Stomach (tissue), 9 donors: ENCODE data around the gene KLK12. TPM values are rescaled to one million over a fixed set of nuclear protein-coding genes. Genes with fewer than 3 reads are reported as not detected.

Experiments
- DNase-seq, 2 donors: peaks; one replicate each; pipeline versions ENCODE4 v3.0.0 to v3.0.0-alpha.2; 2013 to 2019
- H3K27ac ChIP-seq, 5 donors: fragments of 200-600 bp in 4 of 5; sonication (generic) in 4 of 5; one replicate each; pipeline ENCODE4 v1.5.1; 2013 to 2019; ENCODE audit warnings: mild to moderate bottlenecking in 1 of 5, moderate library complexity in 1 of 5
- H3K27me3 ChIP-seq, 3 donors: fragments of 200-600 bp; sonication (generic); one replicate each; pipeline ENCODE4 v1.5.1; 2017 to 2019; ENCODE audit warnings: mixed run types in 1 of 3
- H3K36me3 ChIP-seq, 4 donors: fragments of 200-600 bp; sonication (generic); 1 replicate in 3 of 4; 2 replicates in 1 of 4; pipeline ENCODE4 v1.5.1; 2016 to 2019
- H3K4me1 ChIP-seq, 4 donors: fragments of 200-600 bp; sonication (generic); one replicate each; pipeline ENCODE4 v1.5.1; 2016 to 2019
- H3K4me3 ChIP-seq, 4 donors: fragments of 200-600 bp; sonication (generic) in 3 of 4; one replicate each; pipeline ENCODE4 v1.5.1; 2016 to 2019; ENCODE audit warnings: mild to moderate bottlenecking in 1 of 4
- H3K9me3 ChIP-seq, 4 donors: fragments of 200-600 bp; sonication (generic); one replicate each; pipeline ENCODE4 v1.5.1; 2016 to 2019
- EP300 ChIP-seq: sonication (generic); formaldehyde crosslinking; IDR thresholded peaks from one replicate; pipeline ENCODE4 v1.6.1; 2017; ENCODE audit warnings: antibody characterized with exemption
- POLR2A ChIP-seq, 4 donors: fragments of 450-650 bp; IDR thresholded peaks; one replicate each; pipeline ENCODE4 v1.6.1; 2016; ENCODE audit warnings: antibody characterized with exemption in 4 of 4, control low read depth in 2 of 4, mild to moderate bottlenecking in 1 of 4, moderate library complexity in 1 of 4
- POLR2AphosphoS5 ChIP-seq, 3 donors: sonication (generic); formaldehyde crosslinking; IDR thresholded peaks; one replicate each; pipeline ENCODE4 v1.6.1; 2016; ENCODE audit warnings: antibody characterized with exemption in 3 of 3
- WGBS, 5 donors: extraction: QIAGEN DNeasy Blood & Tissue Kit in 3 of 5; methylation state at CpG; one replicate each; pipeline versions ENCODE4 v1.1.5 to v1.1.7; 2013 to 2018; 5-methylcytosine and 5-hydroxymethylcytosine counted together
- intact Hi-C: fragments of 100-400 bp; cut with DNase I; formaldehyde crosslinking; loops from one replicate; pipeline ENCODE4 v1.15.1; 2023; ENCODE audit warnings: low total_unique reads
- polyA plus RNA-seq, 3 donors: library from polyadenylated mRNA; stranded (reverse); fragments of 200-250 nt; gene quantifications; one replicate each; pipeline ENCODE4 v1.2.3, GENCODE V29; 2013
- total RNA-seq, 5 donors: library from RNA; depleted of rRNA; stranded (reverse); fragments of >200 nt; gene quantifications; one replicate each; pipeline versions ENCODE4 v1.1.0 to v1.2.3, GENCODE V29; 2014 to 2016
- TF ChIP-seq, protein P1 (sequence below), 7 experiments: fragments of 450-650 bp in 4 of 7; fragments of 200-600 bp in 3 of 7; sonication (generic) in 3 of 7; IDR thresholded peaks; one replicate each; pipeline ENCODE4 v1.5.1; 2016 to 2019; ENCODE audit warnings: antibody characterized with exemption in 7 of 7, control low read depth in 2 of 7, mild to moderate bottlenecking in 1 of 7
- donor health status: healthy with polysubstance abuse.
- donor health status: Bipolar disorder and iron deficiency.
- donor health status: healthy.

KLK12 gene
- total and polyA plus RNA-seq, 8 donors: 2.0 to 26.5 TPM; not detected in 6

DNA sequence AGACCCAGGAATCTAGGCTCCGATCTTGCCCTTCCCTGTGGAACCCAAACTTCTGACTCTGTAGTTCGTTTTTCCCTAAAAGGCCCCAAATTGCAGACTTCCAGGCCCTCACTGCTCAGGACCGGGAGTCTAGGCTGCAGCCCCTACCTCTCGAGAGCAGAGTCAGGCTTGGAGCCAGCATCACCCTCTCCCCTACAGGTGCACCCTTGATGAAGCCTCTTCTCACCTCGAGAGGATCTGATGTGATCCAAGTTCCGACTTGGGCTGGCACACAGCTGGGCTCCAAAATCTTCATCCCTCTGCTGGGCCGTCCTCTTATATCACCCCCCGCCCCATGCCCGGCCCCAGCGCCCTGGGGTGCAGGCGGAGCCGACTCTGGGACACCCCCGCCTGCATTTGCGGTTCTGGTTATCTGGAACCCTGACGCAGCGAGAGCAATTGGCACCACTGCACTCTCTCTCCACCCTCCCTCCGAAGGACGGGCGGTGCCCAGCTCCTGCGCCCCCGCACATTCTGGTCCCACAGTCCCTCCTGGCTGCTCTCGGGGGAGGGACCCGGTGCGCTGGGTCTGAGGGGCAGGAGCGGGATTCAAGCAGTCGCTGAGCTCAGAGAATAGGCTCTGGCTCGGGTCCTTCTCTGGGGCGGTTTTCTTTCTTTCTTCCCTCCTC is 51.0 kb downstream of the KLK12 start, which contains the start of gene KLK7:
Gene KLK7 (minus strand): TSS at position 293 of the 668 bp plus-strand sequence. CDS start 1,518 bp downstream, outside the sequence.
- 10 to 23% (median 15%) methylated on average over 20 to 28 of the region's 28 CpGs for WGBS, 5 donors
- Histone ChIP-seq H3K9me3 (no peaks in the 10 kb centered on the region), H3K27me3 (peaks cover 0 to 86% (median 21%) of the 10 kb centered on the region in 3 donors), H3K27ac (no peak within 1 kb of the TSS), H3K4me1 (no peaks in the 10 kb centered on the region), H3K36me3 (no peaks in the 10 kb centered on the region), H3K4me3 (no peak within 1 kb of the TSS)
- intact Hi-C loops: no loop called here
- DNase-seq: no peak
- TF ChIP-seq POLR2A (IDR thresholded peaks at IDR 0.05) (no peak), EP300 (no peak), POLR2AphosphoS5 (IDR thresholded peaks at IDR 0.05) (no peak)
- TF ChIP-seq, protein P1, sequence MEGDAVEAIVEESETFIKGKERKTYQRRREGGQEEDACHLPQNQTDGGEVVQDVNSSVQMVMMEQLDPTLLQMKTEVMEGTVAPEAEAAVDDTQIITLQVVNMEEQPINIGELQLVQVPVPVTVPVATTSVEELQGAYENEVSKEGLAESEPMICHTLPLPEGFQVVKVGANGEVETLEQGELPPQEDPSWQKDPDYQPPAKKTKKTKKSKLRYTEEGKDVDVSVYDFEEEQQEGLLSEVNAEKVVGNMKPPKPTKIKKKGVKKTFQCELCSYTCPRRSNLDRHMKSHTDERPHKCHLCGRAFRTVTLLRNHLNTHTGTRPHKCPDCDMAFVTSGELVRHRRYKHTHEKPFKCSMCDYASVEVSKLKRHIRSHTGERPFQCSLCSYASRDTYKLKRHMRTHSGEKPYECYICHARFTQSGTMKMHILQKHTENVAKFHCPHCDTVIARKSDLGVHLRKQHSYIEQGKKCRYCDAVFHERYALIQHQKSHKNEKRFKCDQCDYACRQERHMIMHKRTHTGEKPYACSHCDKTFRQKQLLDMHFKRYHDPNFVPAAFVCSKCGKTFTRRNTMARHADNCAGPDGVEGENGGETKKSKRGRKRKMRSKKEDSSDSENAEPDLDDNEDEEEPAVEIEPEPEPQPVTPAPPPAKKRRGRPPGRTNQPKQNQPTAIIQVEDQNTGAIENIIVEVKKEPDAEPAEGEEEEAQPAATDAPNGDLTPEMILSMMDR (IDR thresholded peaks at IDR 0.05): no peak

DNA sequence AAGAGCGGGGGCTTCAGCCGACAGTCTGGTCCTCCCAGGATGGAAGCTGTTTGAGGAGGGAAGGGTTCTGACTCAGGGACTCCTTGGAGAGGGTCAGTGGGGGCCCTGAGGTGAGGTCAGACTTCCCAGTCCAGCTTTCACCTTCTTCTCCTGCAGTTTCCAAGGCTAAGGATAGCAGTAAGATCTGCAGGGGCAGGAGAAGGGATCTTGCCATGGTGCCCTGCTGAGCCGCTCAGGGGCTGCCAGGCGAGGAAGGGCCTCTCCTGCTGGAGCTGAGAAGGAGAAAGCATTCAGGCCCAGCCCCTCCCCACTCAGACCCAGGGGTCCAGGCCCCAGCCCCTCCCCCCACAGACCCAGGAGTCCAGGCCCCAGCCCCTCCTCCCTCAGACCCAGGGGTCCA is 52.6 kb downstream of the KLK12 start:
- DNase-seq: no peak
- Histone ChIP-seq H3K36me3 (no peaks in the 10 kb centered on the region), H3K9me3 (no peaks in the 10 kb centered on the region), H3K27me3 (peaks cover 0 to 88% (median 26%) of the 10 kb centered on the region in 3 donors), H3K4me1 (no peaks in the 10 kb centered on the region), H3K4me3 (no peak overlapping the region), H3K27ac (no peak overlapping the region)
- intact Hi-C loops: no loop called here
- TF ChIP-seq, protein P1 (IDR thresholded peaks at IDR 0.05): no peak
- TF ChIP-seq POLR2A (IDR thresholded peaks at IDR 0.05) (no peak), EP300 (no peak), POLR2AphosphoS5 (IDR thresholded peaks at IDR 0.05) (no peak)
- WGBS, 5 donors: 61 to 76% (median 72%) methylated on average over 2 to 4 of the region's 4 CpGs

DNA sequence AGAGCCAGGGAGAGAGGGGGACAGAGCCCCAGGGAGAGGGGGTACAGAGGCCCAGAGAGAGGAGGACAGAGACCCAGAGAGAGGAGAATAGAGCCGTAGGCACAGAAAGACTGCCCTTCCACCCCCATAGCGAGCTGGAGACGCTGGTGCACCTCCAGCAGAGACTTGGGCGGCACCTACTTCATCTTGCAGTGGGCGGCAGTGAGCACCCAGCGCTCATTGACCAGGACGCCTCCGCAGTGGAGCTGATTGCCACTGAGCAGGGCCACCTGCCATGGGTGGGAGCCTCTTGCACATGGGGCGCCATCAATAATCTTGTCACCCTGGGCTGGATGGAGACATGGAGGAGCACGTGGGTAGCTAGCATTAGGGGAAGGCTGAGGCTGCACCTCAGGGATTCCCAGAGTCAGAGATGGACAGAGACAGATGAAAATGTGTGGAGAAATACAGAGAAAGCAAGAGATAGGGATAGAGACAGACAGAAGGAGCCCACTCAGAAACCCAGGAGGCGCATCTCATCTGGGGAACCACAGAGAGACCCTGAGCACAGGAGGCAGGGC is 53.1 kb downstream of the KLK12 start:
- Histone ChIP-seq H3K27me3 (peaks cover 0 to 87% (median 26%) of the 10 kb centered on the region in 3 donors), H3K4me1 (no peaks in the 10 kb centered on the region), H3K9me3 (no peaks in the 10 kb centered on the region), H3K27ac (no peak overlapping the region), H3K36me3 (no peaks in the 10 kb centered on the region), H3K4me3 (no peak overlapping the region)
- no peak for DNase-seq
- 52 to 67% (median 58%) methylated on average over 10 to 11 of the region's 11 CpGs for WGBS, 5 donors
- intact Hi-C loops: no loop called here
- no peak for TF ChIP-seq POLR2AphosphoS5 (IDR thresholded peaks at IDR 0.05)
- TF ChIP-seq, protein P1 (IDR thresholded peaks at IDR 0.05): no peak

DNA sequence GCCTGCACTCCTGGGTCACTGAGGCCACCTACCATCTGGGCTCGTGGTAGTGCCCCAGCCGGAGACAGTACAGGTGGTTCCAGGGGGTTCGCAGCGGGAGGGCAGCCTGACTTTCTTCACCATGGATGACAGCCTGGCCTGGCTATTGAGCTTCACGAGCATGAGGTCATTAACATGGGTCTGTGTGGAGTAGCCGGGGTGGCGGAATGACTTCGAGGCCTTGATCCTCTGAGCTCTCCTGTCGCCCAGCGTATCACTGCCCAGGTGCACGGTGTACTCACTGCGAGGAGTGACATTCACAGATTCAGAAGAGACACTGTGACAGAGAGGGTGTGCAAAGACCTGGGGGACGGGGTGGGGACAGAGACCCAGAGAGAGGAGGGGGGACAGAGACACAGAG is 54.6 kb downstream of the KLK12 start:
- Histone ChIP-seq H3K27me3 (peaks cover 3 to 95% (median 26%) of the 10 kb centered on the region in 3 donors), H3K4me3 (no peak overlapping the region), H3K9me3 (no peaks in the 10 kb centered on the region), H3K4me1 (no peaks in the 10 kb centered on the region), H3K27ac (no peak overlapping the region), H3K36me3 (no peaks in the 10 kb centered on the region)
- no peak for TF ChIP-seq POLR2A (IDR thresholded peaks at IDR 0.05)
- TF ChIP-seq POLR2AphosphoS5 (IDR thresholded peaks at IDR 0.05): no peak
- TF ChIP-seq EP300: no peak
- TF ChIP-seq, protein P1 (IDR thresholded peaks at IDR 0.05): no peak
- 51 to 65% (median 60%) methylated on average over 13 of the region's 13 CpGs for WGBS, 5 donors
- DNase-seq: no peak
- intact Hi-C loops: no loop called here
